GM12891 (cell line): ENCODE measurements around the gene IFRD2.
A peak's percentile ranks its signal among the peaks of the same experiment; 100 is the strongest.

Experiments used
- DNase-seq: peaks from one replicate; pipeline ENCODE4 v3.0.0; 2011; ENCODE audit warnings: low spot score; ENCODE audit not compliant: insufficient read length
- FAIRE-seq: peaks from 2 replicates; lab custom pipeline; 2011; peaks lifted over from hg19 to GRCh38; lab: Jason Lieb, UNC
- PAX5 ChIP-seq: IDR thresholded peaks from 2 replicates; pipeline ENCODE4 v1.6.1; 2011; ENCODE audit warnings: low read length, moderate library complexity, mild to moderate bottlenecking; ENCODE audit not compliant: insufficient read depth, severe bottlenecking
- POLR2A ChIP-seq: IDR thresholded peaks from 2 replicates; pipeline ENCODE4 v1.6.1; 2011; ENCODE audit warnings: low read depth, low read length, control low read depth
- POLR2AphosphoS5 ChIP-seq: IDR thresholded peaks from 2 replicates; pipeline ENCODE4 v1.6.1; 2011; ENCODE audit warnings: low read depth, low read length, control low read depth
- POU2F2 ChIP-seq: IDR thresholded peaks from 2 replicates; pipeline ENCODE4 v1.6.1; 2011; ENCODE audit warnings: low read depth, mild to moderate bottlenecking, control low read depth, low read length, moderate library complexity
- SPI1 ChIP-seq: IDR thresholded peaks from 2 replicates; pipeline ENCODE4 v1.6.1; 2011; ENCODE audit warnings: low read depth, low read length, control low read depth
- TAF1 ChIP-seq: IDR thresholded peaks from 2 replicates; pipeline ENCODE4 v1.6.1; 2011; ENCODE audit warnings: low read depth, low read length, control low read depth

IFRD2 gene

DNA sequence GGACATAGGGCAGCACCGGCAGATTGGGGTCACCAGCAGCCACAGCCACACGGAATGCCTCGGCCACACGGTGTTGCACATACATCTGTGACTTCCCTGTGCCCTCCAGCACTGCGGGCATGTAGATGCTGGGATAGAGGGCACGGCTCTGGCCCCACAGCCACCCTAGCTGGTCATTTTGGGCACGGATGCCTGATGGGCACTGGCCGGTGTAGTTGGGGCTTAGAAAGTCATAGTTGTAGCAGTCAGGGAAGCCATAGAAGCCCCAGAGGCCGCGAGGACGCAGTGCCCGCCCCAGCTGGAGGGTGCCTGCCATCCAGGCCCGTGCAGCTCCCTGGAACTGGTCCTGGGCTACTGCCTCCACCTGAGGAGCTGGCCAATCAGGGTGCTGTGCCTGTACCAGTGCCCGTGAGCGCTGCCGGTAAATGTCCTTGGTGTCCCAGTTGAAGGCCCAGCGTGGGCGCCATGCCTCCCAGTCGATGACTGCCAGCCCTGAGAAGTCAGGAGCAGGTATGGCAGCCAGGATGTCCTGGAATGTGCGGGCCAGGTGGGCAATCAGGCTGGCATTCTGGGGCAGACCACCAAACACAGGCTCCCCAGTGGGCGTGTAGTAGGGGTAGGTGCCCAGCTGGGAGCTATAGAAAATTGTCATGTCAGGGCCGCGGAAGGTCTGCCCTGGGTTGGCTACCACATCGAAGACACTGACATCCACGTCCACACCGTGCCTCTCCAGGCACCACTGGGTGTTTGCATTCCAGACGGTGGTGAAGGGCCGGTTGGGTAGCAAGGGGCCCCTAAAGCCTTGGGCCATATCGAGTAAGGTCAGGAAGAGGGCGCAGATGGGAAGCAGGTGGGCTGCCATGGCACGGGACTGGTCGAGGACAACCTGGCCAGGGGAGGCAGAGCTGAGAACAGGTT, 10.1 kb upstream of the IFRD2 start:
- no peak for FAIRE-seq
- no peak for DNase-seq
- TF ChIP-seq PAX5, result no peak
- TF ChIP-seq SPI1, result no peak
- TF ChIP-seq TAF1, result no peak
- TF ChIP-seq POU2F2, result no peak
- no peak for TF ChIP-seq POLR2A

DNA sequence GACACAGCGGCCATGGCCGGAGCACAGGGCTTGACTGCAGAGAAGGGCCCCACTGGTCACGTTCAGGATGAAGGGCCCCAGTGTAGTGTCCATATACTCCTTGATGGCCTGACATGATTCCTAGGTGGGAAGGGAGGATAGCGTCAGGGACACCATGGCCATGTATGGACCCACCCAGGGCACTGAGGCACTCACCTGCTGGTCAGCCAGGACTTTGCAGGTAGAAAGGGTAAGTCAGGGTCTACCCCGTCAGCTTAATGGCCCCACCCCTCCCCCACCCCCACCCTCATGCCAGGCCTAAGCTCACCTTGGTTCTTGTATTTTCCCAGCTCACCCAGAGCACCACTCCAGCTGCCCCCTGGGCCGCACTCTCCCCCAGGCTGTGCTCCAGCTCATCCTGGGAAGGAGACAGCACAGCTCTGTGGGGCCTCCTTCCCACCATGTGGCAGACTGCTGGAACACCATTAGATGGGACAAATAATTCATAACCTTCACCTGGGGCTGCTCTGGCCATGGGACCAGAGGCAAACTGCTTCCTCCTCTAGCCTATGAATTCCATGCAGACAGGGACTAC, 8.5 kb upstream of the IFRD2 start:
- FAIRE-seq (no peak), DNase-seq (no peak)
- TF ChIP-seq POLR2AphosphoS5, result no peak
- no peak for TF ChIP-seq TAF1
- TF ChIP-seq SPI1, result no peak
- no peak for TF ChIP-seq POLR2A
- TF ChIP-seq PAX5, result no peak
- TF ChIP-seq POU2F2, result no peak

DNA sequence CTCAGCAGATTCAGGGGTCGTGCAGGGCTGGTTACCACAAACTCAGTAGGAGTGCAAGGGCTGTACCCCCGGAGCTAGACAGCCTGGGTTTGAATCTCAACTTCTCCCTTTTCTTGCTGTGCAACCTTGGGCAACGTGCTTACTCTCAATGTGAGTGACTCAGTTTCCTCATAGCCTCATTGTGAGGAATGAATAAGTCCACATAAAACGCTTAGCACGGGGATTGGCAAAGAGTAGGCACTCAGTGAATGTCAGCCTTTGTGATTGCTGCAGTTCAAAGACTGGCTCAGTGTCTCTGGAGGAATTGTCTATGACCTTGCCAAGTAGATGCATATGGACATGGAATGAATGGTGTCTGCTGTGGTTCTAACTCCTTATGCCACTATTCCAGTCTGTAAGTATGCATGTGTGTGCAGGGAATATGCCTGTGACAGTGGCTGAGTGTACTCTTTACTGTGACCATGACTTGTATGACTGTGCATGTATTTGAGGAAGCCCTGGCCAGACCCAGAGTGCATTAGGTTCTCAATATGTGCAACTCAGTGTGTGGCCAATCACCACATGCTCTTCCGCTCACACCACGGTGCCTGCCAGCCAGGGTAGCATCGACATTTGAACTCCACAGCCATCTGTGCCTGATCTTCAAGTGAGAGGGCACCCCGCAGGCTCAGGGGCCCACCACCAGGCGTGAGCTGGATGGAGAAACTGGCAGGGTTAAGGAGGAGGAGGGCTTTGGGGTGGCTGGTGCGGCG, 7.9 kb upstream of the IFRD2 start:
- DNase-seq, result no peak
- no peak for FAIRE-seq
- no peak for TF ChIP-seq POLR2A
- TF ChIP-seq POLR2AphosphoS5, result no peak
- TF ChIP-seq PAX5, result no peak
- TF ChIP-seq TAF1, result no peak
- no peak for TF ChIP-seq POU2F2
- peak; percentile 38; the same call in 1 of the 2 replicates for TF ChIP-seq SPI1

DNA sequence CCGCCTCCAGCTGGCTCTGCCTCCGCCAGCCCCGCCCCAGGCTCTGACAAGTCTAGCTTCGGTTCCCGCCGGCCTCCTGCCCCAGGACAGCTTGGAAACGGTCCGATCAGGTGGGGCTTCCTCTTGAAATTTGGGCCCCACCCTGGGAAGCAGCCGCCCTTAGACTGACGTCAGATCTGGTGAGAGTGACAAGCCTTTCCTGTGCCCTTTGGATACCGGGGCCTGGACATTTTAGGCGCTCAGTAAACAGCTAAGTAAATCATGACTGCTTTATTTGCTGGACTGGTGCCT, 7.4 kb upstream of the IFRD2 start:
- FAIRE-seq (no peak), DNase-seq (no peak)
- no peak for TF ChIP-seq TAF1
- TF ChIP-seq POLR2A, result no peak
- TF ChIP-seq SPI1, result no peak
- no peak for TF ChIP-seq POU2F2
- no peak for TF ChIP-seq POLR2AphosphoS5
- no peak for TF ChIP-seq PAX5

DNA sequence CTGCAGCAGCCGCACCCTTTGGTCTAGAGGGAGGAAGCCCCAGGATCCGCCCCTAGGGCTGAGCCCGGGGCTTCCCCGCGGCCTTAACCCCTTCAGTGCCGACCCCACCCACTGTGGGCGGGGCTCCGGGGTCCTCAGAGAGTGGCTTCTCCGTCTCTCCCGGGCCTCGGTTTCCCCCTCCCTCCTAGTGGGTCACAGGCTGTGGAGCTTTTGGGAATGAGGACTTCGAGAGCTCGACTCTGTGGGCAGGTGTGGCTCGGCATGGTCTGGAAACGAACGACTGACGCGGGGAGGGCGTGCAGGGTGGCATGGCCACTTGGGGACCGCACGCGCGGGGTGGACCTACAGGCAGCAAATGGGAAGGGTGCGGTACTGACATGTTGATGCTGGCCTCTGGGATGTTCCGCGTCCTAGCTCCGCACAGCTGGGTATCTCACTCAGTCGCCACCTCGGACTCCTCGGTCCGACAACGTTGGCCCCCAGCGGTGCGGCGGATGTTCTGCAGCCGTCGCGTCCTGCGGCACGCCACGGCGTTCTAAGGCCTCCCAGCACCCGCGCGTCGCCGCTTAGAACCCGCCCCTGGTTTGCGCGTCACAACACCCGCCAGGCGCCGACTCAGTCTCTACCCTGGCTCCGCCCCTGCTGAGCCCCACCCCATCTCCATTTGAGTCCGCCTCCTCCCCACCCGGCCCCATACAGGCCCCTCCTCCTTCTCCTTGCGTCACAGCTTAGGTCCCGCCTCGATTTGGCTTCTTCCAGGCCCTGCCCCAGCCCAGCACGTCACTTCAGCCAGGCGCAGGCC, 6.8 kb upstream of the IFRD2 start, which contains the start of the genes HYAL3 and NAA80:
Gene HYAL3 (minus strand): TSS at position 570 of the 802 bp plus-strand sequence. CDS start 3,803 bp downstream, outside the sequence.
Gene NAA80 (minus strand): TSS at position 570 of the 802 bp plus-strand sequence. CDS start 1,942 bp downstream, outside the sequence.
- TF ChIP-seq PAX5 (no peak), SPI1 (peak; percentile 38; the same call in 1 of the 2 replicates), POLR2A (peak; percentile 88), POU2F2 (no peak), POLR2AphosphoS5 (peak; percentile 86), TAF1 (no peak)
- FAIRE-seq (peak; percentile 99), DNase-seq (peak; percentile 95)

DNA sequence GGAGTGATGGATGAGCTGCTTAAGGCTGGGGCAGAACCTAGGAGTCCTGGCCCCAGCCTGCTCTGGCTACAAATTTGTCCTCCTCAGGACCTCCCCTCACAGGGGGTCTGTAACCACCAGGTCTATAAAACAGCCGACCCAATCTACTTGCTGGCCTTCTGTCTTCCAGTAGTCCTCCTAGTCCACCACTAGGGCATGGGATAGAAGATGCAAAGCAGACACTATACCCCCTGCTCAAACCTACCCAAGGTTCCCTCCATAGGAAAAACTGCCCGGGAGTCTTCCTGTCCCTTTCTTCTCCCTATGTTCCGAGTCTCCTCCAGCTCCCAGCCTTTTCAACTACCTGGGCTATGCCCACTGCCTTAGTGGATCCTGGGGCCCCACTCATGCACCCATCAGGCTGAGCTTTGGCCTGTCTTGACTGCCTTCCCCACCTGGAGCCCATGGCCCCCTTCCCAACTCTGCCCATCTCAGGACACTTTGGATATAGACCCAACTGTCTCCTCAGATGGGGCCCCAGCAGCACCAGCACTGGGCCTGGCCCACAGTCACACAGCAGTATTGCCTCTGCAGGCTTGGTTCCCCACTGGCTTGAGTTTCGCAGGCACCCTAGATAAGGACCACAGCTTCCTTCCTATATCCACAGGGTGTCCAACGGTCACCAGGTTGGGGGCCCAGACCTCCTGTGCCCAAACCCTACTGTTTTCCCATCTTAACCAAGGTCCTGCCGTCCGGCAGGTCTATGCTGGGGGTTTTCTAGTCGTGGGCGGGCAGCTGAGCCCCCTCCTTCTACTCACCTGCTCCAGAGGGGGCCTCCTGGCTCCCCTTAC, 5.9 kb upstream of the IFRD2 start:
- peak; percentile 16 for FAIRE-seq
- TF ChIP-seq POU2F2 (no peak), PAX5 (no peak), POLR2A (no peak), POLR2AphosphoS5 (no peak), SPI1 (no peak), TAF1 (no peak)
- no peak for DNase-seq

DNA sequence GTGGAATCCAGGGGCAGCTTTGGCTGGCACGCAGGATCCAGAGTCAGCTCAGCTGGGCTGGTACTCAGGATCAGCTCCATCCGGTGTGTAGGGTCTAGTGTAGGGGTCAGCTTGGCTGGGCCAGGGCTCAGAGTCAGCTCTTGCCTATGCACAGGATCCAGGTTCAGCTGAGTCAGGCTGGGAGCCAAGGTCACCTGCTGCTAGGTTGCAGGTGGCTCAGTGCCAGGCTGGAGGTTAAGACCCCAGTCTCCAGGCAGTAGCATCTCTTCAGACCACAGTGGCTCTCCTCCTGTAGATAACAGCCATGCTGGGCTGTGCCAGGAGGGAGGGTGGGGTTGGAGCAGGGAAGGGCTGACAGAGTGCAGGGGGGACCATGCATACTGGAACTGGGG, 5.2 kb upstream of the IFRD2 start:
- DNase-seq (no peak), FAIRE-seq (no peak)
- TF ChIP-seq POLR2A, result no peak
- no peak for TF ChIP-seq SPI1
- no peak for TF ChIP-seq POLR2AphosphoS5
- no peak for TF ChIP-seq TAF1
- no peak for TF ChIP-seq PAX5
- TF ChIP-seq POU2F2, result no peak

DNA sequence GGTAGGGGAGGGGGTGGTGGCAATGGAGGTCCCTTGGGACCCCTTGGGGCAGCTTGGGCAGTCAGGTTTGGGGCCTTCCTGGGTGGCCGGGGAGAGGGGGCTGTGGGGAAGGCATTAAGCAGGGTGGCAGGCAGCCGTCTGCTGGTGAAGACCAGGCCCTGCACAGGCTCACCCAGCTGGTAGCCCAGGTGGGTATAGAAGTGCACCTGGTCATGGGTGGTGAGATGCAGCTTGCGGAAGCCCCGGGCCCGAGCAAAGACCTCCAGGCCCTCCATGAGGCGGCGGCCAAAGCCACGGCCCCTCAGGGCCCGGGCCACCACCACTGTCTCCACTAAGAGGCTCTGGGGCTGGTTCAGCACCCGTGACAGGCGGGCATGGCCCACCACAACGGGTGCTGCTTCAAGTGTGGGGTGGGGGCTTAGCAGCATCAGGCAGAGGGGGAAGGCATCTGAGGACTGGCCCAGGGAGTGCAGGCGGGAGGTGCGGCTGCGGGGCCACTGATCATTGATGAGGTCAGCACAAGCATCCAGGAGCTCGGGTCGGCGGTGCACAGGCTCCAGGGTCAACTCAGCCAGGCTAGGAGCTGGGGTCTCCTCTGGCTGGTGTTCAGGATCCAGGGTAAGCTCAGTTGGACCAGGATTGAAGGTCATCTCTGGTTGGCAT, 4.6 kb upstream of the IFRD2 start:
- DNase-seq (no peak), FAIRE-seq (no peak)
- TF ChIP-seq TAF1 (no peak), PAX5 (no peak), POLR2A (no peak), POLR2AphosphoS5 (no peak), POU2F2 (no peak), SPI1 (no peak)
